ENCODE measurements around the gene SLC4A3.

SLC4A3 gene

GRCh38 chr2:219613461-219614070 is 13.9 kb upstream of the SLC4A3 start:
- no peak for DNase-seq (ENCODE audit: low read depth)

- no peak for DNase-seq (ENCODE audit: low read depth)
Measured at GRCh38 chr2:219614076-219614860, 13.2 kb upstream of the SLC4A3 start.

DNA sequence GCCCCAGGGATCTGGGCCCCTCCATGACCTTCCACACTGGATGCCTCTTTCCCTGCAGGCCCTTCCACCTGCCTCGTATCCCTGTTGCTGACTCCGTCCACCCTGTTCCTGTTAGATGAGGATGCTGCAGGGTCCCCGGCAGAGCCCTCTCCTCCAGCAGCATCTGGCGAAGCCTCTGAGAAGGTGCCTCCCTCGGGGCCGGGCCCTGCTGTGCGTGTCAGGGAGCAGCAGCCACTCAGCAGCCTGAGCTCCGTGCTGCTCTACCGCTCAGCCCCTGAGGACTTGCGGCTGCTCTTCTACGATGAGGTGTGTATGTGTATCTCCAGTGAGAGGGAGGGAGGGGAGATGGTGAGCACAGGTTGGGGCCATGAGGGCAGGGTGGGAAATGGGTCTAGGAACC is 12.4 kb upstream of the SLC4A3 start:
- no peak for DNase-seq (ENCODE audit: low read depth)

DNA sequence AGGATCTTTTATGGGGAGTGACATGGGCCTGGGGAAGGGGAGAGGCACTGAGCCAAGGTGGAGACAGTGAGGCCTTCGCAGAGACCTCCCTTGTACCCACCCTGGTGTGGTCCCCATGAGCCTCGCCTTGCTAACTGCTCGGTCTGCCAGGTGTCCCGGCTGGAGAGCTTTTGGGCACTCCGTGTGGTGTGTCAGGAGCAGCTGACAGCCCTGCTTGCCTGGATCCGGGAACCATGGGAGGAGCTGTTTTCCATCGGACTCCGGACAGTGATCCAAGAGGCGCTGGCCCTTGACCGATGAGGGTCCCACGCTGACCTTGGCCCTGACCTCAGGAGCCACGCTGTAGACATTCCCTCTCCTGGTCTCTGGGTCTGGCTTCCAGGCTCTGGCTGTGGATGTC is 11.5 kb upstream of the SLC4A3 start:
- no peak for DNase-seq (ENCODE audit: low read depth)

- DNase-seq (ENCODE audit: low read depth), result no peak
Measured at GRCh38 chr2:219616550-219616949, 10.9 kb upstream of the SLC4A3 start.

- no peak for DNase-seq (ENCODE audit: low read depth)
Measured at GRCh38 chr2:219618733-219619122, 8.7 kb upstream of the SLC4A3 start.

GRCh38 chr2:219619235-219619634 is 8.2 kb upstream of the SLC4A3 start:
- no peak for DNase-seq (ENCODE audit: low read depth)

- DNase-seq (ENCODE audit: low read depth), result no peak
Measured at GRCh38 chr2:219620546-219620945, 6.9 kb upstream of the SLC4A3 start.

DNA sequence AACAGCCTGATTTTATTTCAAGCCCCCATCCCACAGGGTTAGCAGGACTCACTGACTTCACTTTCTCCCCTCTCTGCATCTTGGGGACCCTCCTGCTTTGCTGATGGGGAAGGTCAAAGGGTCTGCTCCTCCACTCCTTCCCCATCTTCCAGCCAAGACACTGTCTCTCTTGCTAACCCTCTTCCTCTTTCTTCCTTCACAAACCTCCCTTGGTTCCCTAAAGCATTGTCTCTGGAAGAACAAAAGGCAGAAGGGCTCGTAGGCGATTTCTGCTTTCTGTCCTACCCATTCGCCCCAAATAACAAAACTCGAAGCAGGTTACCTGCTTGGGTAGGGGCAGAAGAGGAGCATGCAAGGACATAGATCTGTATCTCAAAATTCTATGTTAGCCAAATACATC is 5.5 kb upstream of the SLC4A3 start:
- DNase-seq (ENCODE audit: low read depth), result no peak

- no peak for DNase-seq (ENCODE audit: low read depth)
Measured at GRCh38 chr2:219622472-219622871, 5.0 kb upstream of the SLC4A3 start.

DNA sequence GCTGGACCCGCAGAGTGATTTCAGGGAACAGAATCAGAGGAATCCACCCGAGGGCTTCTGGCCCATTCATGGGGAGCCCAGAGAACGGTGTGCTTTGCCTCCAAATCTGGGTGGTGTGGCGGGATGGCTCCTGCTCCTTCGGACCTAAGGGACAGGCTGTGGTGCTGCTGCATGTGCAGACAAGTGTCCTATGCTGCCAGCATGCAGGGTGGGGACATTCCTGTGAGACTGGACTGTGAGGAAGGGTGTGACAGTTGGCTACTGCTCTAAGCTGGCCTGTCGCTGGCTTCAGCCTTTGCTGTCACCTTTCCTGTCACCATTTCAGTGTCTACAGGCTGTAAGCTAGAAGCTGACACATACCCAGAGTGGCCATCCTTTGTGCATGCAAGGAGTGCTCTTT is 2.9 kb upstream of the SLC4A3 start:
- no peak for DNase-seq (ENCODE audit: low read depth)

GRCh38 chr2:219625179-219625578 is 2.3 kb upstream of the SLC4A3 start:
- no peak for DNase-seq (ENCODE audit: low read depth)

DNA sequence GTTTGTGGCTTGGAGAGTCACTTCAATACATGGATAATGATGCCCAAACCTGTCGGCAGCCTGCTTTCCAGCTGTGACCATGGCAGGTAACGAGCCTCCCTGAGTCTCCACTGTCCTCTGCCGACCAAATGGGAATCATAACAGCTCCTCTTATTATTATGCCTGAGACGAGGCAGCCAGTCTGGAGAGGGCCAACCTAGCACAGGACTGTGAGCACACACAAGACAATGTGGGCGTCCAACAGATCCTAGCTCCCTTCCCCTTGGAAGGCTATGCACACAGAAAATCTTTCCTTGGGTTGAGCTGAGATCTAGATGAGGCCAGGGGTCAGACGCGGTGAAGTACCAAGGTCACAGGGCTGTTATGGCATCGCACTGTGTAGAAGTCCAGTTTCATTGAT is 890 bp upstream of the SLC4A3 start:
- DNase-seq (ENCODE audit: low read depth), result no peak

- no peak for DNase-seq (ENCODE audit: low read depth)
Measured at GRCh38 chr2:219628235-219628985, 980 bp downstream of the SLC4A3 start.

DNA sequence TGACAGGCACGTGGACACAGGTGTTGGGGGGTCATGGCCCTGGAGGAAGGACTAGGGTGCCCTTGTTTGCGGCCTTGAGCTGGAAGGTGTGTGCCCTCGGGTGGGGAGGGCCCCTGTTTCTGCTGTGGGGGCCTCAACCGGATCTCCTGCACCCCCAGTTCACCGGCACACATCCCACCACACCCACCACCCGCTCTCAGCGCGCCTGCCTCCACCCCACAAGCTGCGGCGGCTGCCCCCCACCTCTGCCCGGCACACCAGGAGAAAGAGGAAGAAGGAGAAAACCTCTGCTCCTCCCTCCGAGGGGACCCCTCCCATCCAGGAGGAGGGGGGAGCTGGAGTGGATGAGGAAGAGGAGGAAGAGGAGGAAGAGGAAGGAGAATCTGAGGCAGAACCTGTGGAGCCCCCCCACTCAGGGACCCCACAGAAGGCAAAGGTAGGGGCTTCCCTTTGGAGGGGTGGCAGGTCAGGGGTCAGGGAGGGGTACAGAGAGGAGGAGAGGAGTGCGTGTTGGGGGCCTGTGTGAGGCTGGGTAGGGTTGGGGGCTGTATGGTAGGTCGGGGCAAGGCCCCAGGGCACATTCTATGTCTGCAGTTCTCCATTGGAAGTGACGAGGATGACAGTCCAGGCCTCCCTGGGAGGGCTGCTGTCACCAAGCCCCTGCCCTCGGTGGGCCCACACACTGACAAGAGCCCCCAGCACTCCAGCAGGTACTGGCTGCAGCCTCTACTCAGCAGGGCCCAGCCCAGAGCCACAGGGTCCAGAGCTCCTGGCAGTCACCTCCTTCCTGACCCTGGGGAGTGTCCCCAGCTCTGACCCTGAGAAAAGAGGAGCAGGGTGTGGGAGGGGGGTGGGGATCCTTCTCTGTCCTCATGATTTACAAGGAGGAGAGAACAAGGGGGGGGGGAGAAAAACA is 1.8 kb downstream of the SLC4A3 start:
- DNase-seq (ENCODE audit: low read depth), result no peak

GRCh38 chr2:219629976-219630695 is 2.7 kb downstream of the SLC4A3 start:
- DNase-seq (ENCODE audit: low read depth), result no peak

DNA sequence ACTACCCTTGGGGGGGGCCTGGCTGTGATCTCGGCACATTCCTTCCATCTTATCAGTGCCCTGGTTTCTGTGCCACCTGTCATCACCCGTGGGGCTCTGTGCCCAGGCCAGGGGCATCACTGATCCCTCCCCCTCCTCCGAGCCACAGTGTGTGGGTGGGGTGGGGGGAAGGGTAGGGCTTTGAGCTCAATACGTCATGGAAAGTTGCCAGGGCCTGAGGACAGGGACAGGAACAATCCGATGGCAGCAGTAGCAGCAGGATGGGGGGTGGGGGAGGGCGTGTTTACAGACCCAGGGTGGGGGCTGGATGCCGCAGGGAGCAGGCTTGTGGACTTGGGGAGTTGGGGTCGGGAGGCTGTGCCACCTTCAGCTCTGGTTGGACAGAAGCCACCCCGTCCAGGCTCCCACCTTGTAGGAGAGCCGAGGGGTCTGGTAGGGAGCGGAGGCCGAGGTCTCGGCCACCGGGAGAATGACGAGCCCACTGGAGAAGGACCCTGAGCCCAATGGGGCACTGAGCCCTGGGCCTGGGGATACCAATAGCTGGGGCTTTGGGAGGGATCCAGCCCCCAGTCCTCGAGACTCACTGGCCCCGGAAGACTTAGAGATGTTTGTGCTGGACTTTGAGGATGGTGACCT is 3.5 kb downstream of the SLC4A3 start:
- DNase-seq (ENCODE audit: low read depth), result no peak

GRCh38 chr2:219631406-219631891 is 4.0 kb downstream of the SLC4A3 start:
- no peak for DNase-seq (ENCODE audit: low read depth)

GRCh38 chr2:219631904-219632759 is 4.7 kb downstream of the SLC4A3 start:
- no peak for DNase-seq (ENCODE audit: low read depth)

DNA sequence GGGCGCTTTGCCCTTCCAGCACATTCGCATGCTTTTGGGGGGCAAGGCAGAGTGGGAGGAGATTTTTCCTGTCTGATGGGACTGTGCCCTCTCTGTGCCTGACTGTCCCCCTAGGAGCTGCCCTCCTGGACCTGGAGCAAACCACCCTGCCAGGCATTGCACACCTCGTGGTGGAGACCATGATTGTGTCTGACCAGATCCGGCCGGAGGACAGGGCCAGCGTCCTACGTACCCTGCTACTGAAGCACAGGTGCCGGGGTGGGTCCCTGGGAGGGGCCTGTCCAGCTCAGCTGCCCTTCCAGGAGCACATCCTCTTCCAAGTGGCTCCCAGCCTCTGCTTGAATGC is 5.3 kb downstream of the SLC4A3 start:
- no peak for DNase-seq (ENCODE audit: low read depth)

Measured in activated T-helper 1 cell treated with Interleukin-2 at 50 U/mL for 16 hours (primary cell).